HepG2 (cell line): ENCODE results near the gene PLCD4. TPM values are rescaled to one million over a fixed set of nuclear protein-coding genes. Genes with fewer than 3 reads are reported as not detected.

Experiments
- ASH2L ChIP-seq: fragments of 300-600, 200-600 bp; sonication (generic); IDR thresholded peaks from 2 replicates; pipeline ENCODE4 v1.7.0; 2017; ENCODE audit warnings: low read depth, mild to moderate bottlenecking, moderate library complexity, mixed read lengths, low read length; ENCODE audit not compliant: insufficient read length
- EEA1 ChIP-seq: sonication (generic); formaldehyde crosslinking; IDR thresholded peaks from 2 replicates; pipeline ENCODE4 v1.5.1; 2020; ENCODE audit warnings: mild to moderate bottlenecking, missing genetic modification reagents, borderline replicate concordance
- EHMT2 ChIP-seq: fragments of 200-600 bp; sonication (generic); IDR thresholded peaks from 2 replicates; pipeline ENCODE4 v1.7.0; 2017; ENCODE audit warnings: antibody characterized with exemption, low read depth, low read length, borderline replicate concordance
- HNRNPH1 ChIP-seq: fragments of 200-400 bp; formaldehyde crosslinking; optimal IDR thresholded peaks from 2 replicates; pipeline ENCODE3; 2017; ENCODE audit warnings: mild to moderate bottlenecking, low read depth, low read length
- KDM5A ChIP-seq: fragments of 200-600 bp; sonication (generic); IDR thresholded peaks from 2 replicates; pipeline ENCODE4 v1.7.0; 2018; ENCODE audit warnings: antibody characterized with exemption, mild to moderate bottlenecking, low read length, borderline replicate concordance
- NR0B2 ChIP-seq: sonication (generic); formaldehyde crosslinking; IDR thresholded peaks from 2 replicates; pipeline ENCODE4 v1.4.0; 2020; ENCODE audit warnings: mild to moderate bottlenecking, missing genetic modification reagents
- TFAP4 ChIP-seq: sonication (generic); IDR thresholded peaks from 2 replicates; pipeline ENCODE4 v1.6.1; 2016; ENCODE audit warnings: low read depth, borderline replicate concordance
- ZNF235 ChIP-seq: sonication (generic); formaldehyde crosslinking; IDR thresholded peaks from 2 replicates; pipeline ENCODE4 v1.8.1; 2023; ENCODE audit warnings: mild to moderate bottlenecking, missing genetic modification reagents, borderline replicate concordance
- ZNF3 ChIP-seq: IDR thresholded peaks from 2 replicates; pipeline ENCODE4 v1.7.0; 2017; ENCODE audit warnings: inconsistent platforms
- ZNF337 ChIP-seq: sonication (generic); formaldehyde crosslinking; IDR thresholded peaks from 2 replicates; pipeline ENCODE4 v1.5.1; 2020; ENCODE audit warnings: missing genetic modification reagents, low read depth, mild to moderate bottlenecking, borderline replicate concordance
- ZNF446 ChIP-seq: sonication (generic); formaldehyde crosslinking; IDR thresholded peaks from 2 replicates; pipeline ENCODE4 v1.5.0; 2020; ENCODE audit warnings: mild to moderate bottlenecking, missing genetic modification reagents
- polyA plus RNA-seq, 8 experiments: library from polyadenylated mRNA; depleted of rRNA in 3 of 8; stranded (reverse) in 7 of 8; unstranded in 1 of 8; fragments of >200 nt; fragmentation: Illumina TruSeq in 4 of 8; extraction: Trizol in 4 of 8; gene quantifications; 2 replicates each; pipeline versions ENCODE4 v1.2.1 to v1.2.3, GENCODE V29; 2011 to 2016; ENCODE audit warnings: low read depth in 4 of 8, missing spikeins in 1 of 8, mixed read lengths in 1 of 8; ENCODE audit not compliant: insufficient read depth in 1 of 8
- total RNA-seq, 5 experiments: library from RNA; depleted of rRNA; stranded (reverse); fragments of >200 nt; fragmentation: Illumina TruSeq; extraction: Trizol; gene quantifications; 2 replicates each; pipeline ENCODE4 v1.2.3, GENCODE V29; 2016; ENCODE audit warnings: low read depth in 1 of 5
- TF ChIP-seq, protein P1 (sequence below): sonication (generic); formaldehyde crosslinking; IDR thresholded peaks from 2 replicates; pipeline ENCODE4 v1.4.0; 2020; ENCODE audit warnings: missing genetic modification reagents

PLCD4 gene
- total and polyA plus RNA-seq, 2 of the 13 experiments (the other 11 are each of a cell fraction or from before 2014, with no cell fraction given), result 0.26 TPM; not detected in 1

DNA sequence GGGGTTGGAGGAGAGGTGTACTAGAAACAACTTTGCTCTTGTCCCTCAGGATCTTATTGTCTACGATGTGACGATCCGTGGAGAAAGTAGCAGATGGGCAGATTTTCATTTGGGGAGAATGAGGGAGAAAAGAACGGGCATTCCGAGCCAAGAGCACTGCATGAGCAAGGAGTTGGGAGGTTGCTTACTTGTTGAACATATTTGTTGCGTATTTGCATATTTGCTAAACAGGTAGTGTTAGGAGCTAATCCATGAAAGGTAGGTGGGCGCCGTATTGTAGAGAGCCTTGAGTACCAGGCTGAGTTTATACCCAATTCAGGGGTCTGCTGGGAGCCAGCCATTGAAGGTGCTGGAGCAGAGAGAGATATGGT lies 52.3 kb downstream of the PLCD4 start (continued):
- TF ChIP-seq, protein P1, sequence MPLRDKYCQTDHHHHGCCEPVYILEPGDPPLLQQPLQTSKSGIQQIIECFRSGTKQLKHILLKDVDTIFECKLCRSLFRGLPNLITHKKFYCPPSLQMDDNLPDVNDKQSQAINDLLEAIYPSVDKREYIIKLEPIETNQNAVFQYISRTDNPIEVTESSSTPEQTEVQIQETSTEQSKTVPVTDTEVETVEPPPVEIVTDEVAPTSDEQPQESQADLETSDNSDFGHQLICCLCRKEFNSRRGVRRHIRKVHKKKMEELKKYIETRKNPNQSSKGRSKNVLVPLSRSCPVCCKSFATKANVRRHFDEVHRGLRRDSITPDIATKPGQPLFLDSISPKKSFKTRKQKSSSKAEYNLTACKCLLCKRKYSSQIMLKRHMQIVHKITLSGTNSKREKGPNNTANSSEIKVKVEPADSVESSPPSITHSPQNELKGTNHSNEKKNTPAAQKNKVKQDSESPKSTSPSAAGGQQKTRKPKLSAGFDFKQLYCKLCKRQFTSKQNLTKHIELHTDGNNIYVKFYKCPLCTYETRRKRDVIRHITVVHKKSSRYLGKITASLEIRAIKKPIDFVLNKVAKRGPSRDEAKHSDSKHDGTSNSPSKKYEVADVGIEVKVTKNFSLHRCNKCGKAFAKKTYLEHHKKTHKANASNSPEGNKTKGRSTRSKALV (CRISPR knock-in tag), result no peak
- TF ChIP-seq ASH2L (peak; percentile 19), ZNF446 (CRISPR knock-in tag) (no peak), TFAP4 (no peak), EHMT2 (no peak), ZNF337 (no peak), HNRNPH1 (no peak), KDM5A (0 out of 2 replicates have a peak, but pooled peaks have one; percentile 34), NR0B2 (CRISPR knock-in tag) (0 out of 2 replicates have a peak, but pooled peaks have one; percentile 21), ZNF235 (0 out of 2 replicates have a peak, but pooled peaks have one; percentile 12), ZNF3 (no peak), EEA1 (0 out of 2 replicates have a peak, but pooled peaks have one; percentile 50)
